Muscle of leg (tissue), 11 donors: ENCODE data around the gene EXOC3L1. TPM values are rescaled to one million over a fixed set of nuclear protein-coding genes. Genes with fewer than 3 reads are reported as not detected.

Experiments
- DNase-seq: peaks from one replicate; pipeline ENCODE4 v3.0.0; 2013
- H3K27ac ChIP-seq: one replicate; pipeline ENCODE4 v1.5.1; 2013; ENCODE audit warnings: mild to moderate bottlenecking, low read length, control low read depth
- H3K27me3 ChIP-seq: one replicate; pipeline ENCODE4 v1.6.1; 2013; ENCODE audit warnings: low read length; ENCODE audit not compliant: control insufficient read depth, insufficient read depth
- H3K36me3 ChIP-seq: one replicate; pipeline ENCODE4 v1.6.1; 2013; ENCODE audit warnings: low read length; ENCODE audit not compliant: control insufficient read depth, insufficient read depth
- H3K4me1 ChIP-seq: one replicate; pipeline ENCODE4 v1.6.1; 2013; ENCODE audit warnings: low read length; ENCODE audit not compliant: control insufficient read depth, insufficient read depth
- H3K4me3 ChIP-seq: one replicate; pipeline ENCODE4 v1.5.1; 2013; ENCODE audit warnings: low read length, control low read depth
- H3K9me3 ChIP-seq: replicated peaks from 2 replicates; pipeline ENCODE4 v1.6.1; 2013; ENCODE audit warnings: low read depth, low read length; ENCODE audit not compliant: control insufficient read depth
- WGBS: methylation state at CpG from one replicate; pipeline ENCODE4 v1.1.5; 2013; ENCODE audit warnings: missing lambda C conversion rate; ENCODE audit not compliant: insufficient coverage; 5-methylcytosine and 5-hydroxymethylcytosine counted together
- polyA plus RNA-seq, 8 donors: library from polyadenylated mRNA; unstranded; fragments of 120-200 nt; gene quantifications; one replicate each; pipeline versions ENCODE4 v1.2.1 to v1.2.3, GENCODE V29; 2013; ENCODE audit warnings: inconsistent platforms in 1 of 8, low replicate concordance in 1 of 8; ENCODE audit not compliant: insufficient read length in 8 of 8, insufficient read depth in 1 of 8
- total RNA-seq: library from RNA; stranded (reverse); fragments of 120-200 nt; gene quantifications from one replicate; pipeline ENCODE4 v1.2.4, GENCODE V29; 2013

Gene EXOC3L1
- total and polyA plus RNA-seq, 9 donors, result 7.6 to 15.5 (median 11.4) TPM

- H3K9me3 ChIP-seq, result no peaks in the 10 kb centered on the region
- peaks cover 98% of the 10 kb centered on the region for H3K27me3 ChIP-seq
- peaks cover 60% of the 10 kb centered on the region for H3K4me1 ChIP-seq
- 1% methylated on average over 32 of the region's 41 CpGs for WGBS
- no peak for DNase-seq
- H3K36me3 ChIP-seq, result no peaks in the 10 kb centered on the region
- peak within 1 kb of the TSS; percentile 13 for H3K4me3 ChIP-seq
- no peak within 1 kb of the TSS for H3K27ac ChIP-seq
Measured at GRCh38 chr16:67164599-67165061, 25.3 kb downstream of the EXOC3L1 start, which contains the start of gene HSF4. HSF4 (plus strand) TSS chr16:67164745; CDS start chr16:67164812, 67 bp downstream.

- H3K9me3 ChIP-seq, result no peaks in the 10 kb centered on the region
- DNase-seq, result no peak
- peaks cover 57% of the 10 kb centered on the region for H3K4me1 ChIP-seq
- no peaks in the 10 kb centered on the region for H3K36me3 ChIP-seq
- peaks cover 98% of the 10 kb centered on the region for H3K27me3 ChIP-seq
- peak overlapping the region; percentile 13 for H3K4me3 ChIP-seq
- H3K27ac ChIP-seq, result no peak overlapping the region
- 0% methylated on average over 18 of the region's 34 CpGs for WGBS
Measured at GRCh38 chr16:67163999-67164558, 25.9 kb downstream of the EXOC3L1 start.

GRCh38 chr16:67163164-67163998 is 26.6 kb downstream of the EXOC3L1 start:
- under 1% methylated on average over 86 of the region's 99 CpGs for WGBS
- peak overlapping the region; percentile 17 for H3K4me3 ChIP-seq
- H3K36me3 ChIP-seq, result no peaks in the 10 kb centered on the region
- no peak overlapping the region for H3K27ac ChIP-seq
- no peak for DNase-seq
- peaks cover 54% of the 10 kb centered on the region for H3K4me1 ChIP-seq
- peaks cover 98% of the 10 kb centered on the region for H3K27me3 ChIP-seq
- no peaks in the 10 kb centered on the region for H3K9me3 ChIP-seq

- H3K4me1 ChIP-seq, result peaks cover 54% of the 10 kb centered on the region
- no peak overlapping the region for H3K27ac ChIP-seq
- DNase-seq, result no peak
- no peaks in the 10 kb centered on the region for H3K36me3 ChIP-seq
- no peaks in the 10 kb centered on the region for H3K9me3 ChIP-seq
- peak overlapping the region; percentile 17 for H3K4me3 ChIP-seq
- WGBS, result 3% methylated on average over 41 of the region's 44 CpGs
- peaks cover 98% of the 10 kb centered on the region for H3K27me3 ChIP-seq
Measured at GRCh38 chr16:67162506-67163163, 27.3 kb downstream of the EXOC3L1 start.

GRCh38 chr16:67161595-67162058 is 28.3 kb downstream of the EXOC3L1 start:
- no peak for DNase-seq
- peaks cover 98% of the 10 kb centered on the region for H3K27me3 ChIP-seq
- no peaks in the 10 kb centered on the region for H3K36me3 ChIP-seq
- H3K9me3 ChIP-seq, result no peaks in the 10 kb centered on the region
- peaks cover 54% of the 10 kb centered on the region for H3K4me1 ChIP-seq
- H3K27ac ChIP-seq, result no peak overlapping the region
- WGBS, result 23% methylated on average over 13 of the region's 25 CpGs
- H3K4me3 ChIP-seq, result no peak overlapping the region

- 1% methylated on average over 18 of the region's 34 CpGs for WGBS
- peaks cover 98% of the 10 kb centered on the region for H3K27me3 ChIP-seq
Measured at GRCh38 chr16:67158637-67159600, 31.0 kb downstream of the EXOC3L1 start.

GRCh38 chr16:67157892-67158635 is 31.9 kb downstream of the EXOC3L1 start:
- Histone ChIP-seq H3K4me1 (peaks cover 49% of the 10 kb centered on the region), H3K27ac (no peak overlapping the region), H3K4me3 (no peak overlapping the region), H3K36me3 (no peaks in the 10 kb centered on the region), H3K9me3 (no peaks in the 10 kb centered on the region), H3K27me3 (peaks cover 95% of the 10 kb centered on the region)
- no CpG with 5 or more reads among the region's 7 CpGs for WGBS
- no peak for DNase-seq

More at GRCh38 chr16:67158637-67159600, 31.0 kb downstream of the EXOC3L1 start:
- peak; percentile 49 for DNase-seq
- H3K4me1 ChIP-seq, result peaks cover 56% of the 10 kb centered on the region
- no peak overlapping the region for H3K27ac ChIP-seq
- peak overlapping the region; percentile 73 for H3K4me3 ChIP-seq
- H3K9me3 ChIP-seq, result no peaks in the 10 kb centered on the region
- no peaks in the 10 kb centered on the region for H3K36me3 ChIP-seq

- no peak for DNase-seq
- 26% methylated on average over 4 of the region's 7 CpGs for WGBS
- peaks cover 93% of the 10 kb centered on the region for H3K27me3 ChIP-seq
- H3K36me3 ChIP-seq, result no peaks in the 10 kb centered on the region
- H3K9me3 ChIP-seq, result no peaks in the 10 kb centered on the region
- peaks cover 41% of the 10 kb centered on the region for H3K4me1 ChIP-seq
- H3K4me3 ChIP-seq, result no peak overlapping the region
- H3K27ac ChIP-seq, result no peak overlapping the region
Measured at GRCh38 chr16:67157106-67157748, 32.7 kb downstream of the EXOC3L1 start.
